KOPT-K1 (cell line): ENCODE data around the gene RYR3.

Experiments used
- H3K27ac ChIP-seq: fragments of 200-600 bp; sonication (generic); 2 replicates; pipeline ENCODE4 v1.5.1; 2016; ENCODE audit warnings: antibody characterized with exemption, mild to moderate bottlenecking, low read depth, low read length; ENCODE audit not compliant: poor library complexity, severe bottlenecking
- H3K36me3 ChIP-seq: fragments of 200-600 bp; sonication (generic); 2 replicates; pipeline ENCODE4 v1.5.1; 2017; ENCODE audit warnings: antibody characterized with exemption, mild to moderate bottlenecking, low read length, moderate library complexity; ENCODE audit not compliant: insufficient read depth
- H3K9me3 ChIP-seq: fragments of 200-600 bp; sonication (generic); 2 replicates; pipeline ENCODE4 v1.5.1; 2017; ENCODE audit warnings: antibody characterized with exemption, low read length, mild to moderate bottlenecking; ENCODE audit not compliant: insufficient read depth, poor library complexity, severe bottlenecking

The RYR3 gene

DNA sequence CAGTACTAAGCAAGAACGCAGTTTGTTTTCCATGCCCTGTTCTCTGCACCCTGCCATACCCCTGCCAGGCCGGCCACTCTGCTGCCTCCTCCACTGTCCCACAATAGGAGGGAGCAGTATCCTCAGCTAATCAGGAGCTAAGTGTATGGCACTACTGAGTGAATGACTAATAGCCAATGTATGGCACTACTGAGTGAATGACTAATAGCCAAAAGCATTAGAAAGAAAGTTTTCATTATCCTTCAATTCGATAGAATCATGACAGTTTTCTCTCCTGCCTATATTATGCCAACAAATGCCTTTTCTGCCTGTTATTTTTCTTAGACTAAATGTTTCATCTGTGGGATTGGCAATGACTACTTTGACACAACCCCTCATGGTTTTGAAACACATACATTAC lies 550.0 kb downstream of the RYR3 start:
- Histone ChIP-seq H3K27ac (no peak overlapping the region), H3K36me3 (no peaks in the 10 kb centered on the region), H3K9me3 (no peaks in the 10 kb centered on the region)

GRCh38 chr15:33864360-33865075 lies 553.8 kb downstream of the RYR3 start:
- no peak overlapping the region for H3K27ac ChIP-seq
- H3K36me3 ChIP-seq: no peaks in the 10 kb centered on the region
- H3K9me3 ChIP-seq: no peaks in the 10 kb centered on the region

DNA sequence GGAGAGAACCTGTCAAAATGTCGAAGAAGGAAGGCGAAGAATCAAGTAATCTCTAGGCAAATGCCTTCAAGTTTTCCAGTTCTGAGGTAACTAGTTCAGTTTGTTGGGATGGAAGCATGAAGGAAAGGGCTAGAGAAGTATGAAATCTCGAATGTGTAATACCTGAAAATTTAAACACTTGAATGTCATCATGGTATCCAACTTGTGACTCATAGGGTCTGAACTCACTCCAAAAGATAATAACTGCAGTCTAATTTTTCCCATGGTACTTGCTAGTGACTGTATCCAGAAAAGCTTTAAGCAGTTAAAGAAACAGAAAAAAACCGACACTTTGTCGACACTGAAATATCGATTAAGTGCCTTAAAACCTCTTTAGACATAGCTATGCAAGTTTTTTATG lies 554.6 kb downstream of the RYR3 start:
- H3K27ac ChIP-seq: no peak overlapping the region

GRCh38 chr15:33866101-33866737 lies 555.5 kb downstream of the RYR3 start:
- Histone ChIP-seq H3K9me3 (no peaks in the 10 kb centered on the region), H3K27ac (no peak overlapping the region), H3K36me3 (no peaks in the 10 kb centered on the region)

More for the DNA sequence above, 554.6 kb downstream of the RYR3 start:
- H3K9me3 ChIP-seq: no peaks in the 10 kb centered on the region
- no peaks in the 10 kb centered on the region for H3K36me3 ChIP-seq

DNA sequence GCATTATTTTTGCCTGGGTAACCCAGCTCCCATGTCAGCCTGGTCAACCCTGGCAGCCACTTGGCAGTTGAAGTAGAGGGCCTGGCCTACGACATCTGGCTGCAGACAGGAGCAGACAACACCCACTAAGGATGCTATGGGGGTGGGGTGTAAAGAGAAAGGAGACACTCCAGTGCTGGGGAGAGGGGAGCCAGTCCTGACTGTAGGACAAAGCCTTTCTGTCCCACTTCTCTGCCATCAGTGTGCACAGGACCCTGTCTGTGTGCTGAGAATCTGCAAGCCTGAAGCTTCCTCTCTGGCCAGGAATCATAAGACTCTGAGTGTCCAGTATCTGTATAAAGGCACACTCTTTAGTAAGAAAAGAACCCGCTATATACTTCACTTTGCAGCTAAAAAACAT lies 561.2 kb downstream of the RYR3 start:
- Histone ChIP-seq H3K9me3 (no peaks in the 10 kb centered on the region), H3K36me3 (no peaks in the 10 kb centered on the region), H3K27ac (no peak overlapping the region)

GRCh38 chr15:33872416-33873106 lies 561.8 kb downstream of the RYR3 start:
- Histone ChIP-seq H3K36me3 (no peaks in the 10 kb centered on the region), H3K27ac (no peak overlapping the region)

DNA sequence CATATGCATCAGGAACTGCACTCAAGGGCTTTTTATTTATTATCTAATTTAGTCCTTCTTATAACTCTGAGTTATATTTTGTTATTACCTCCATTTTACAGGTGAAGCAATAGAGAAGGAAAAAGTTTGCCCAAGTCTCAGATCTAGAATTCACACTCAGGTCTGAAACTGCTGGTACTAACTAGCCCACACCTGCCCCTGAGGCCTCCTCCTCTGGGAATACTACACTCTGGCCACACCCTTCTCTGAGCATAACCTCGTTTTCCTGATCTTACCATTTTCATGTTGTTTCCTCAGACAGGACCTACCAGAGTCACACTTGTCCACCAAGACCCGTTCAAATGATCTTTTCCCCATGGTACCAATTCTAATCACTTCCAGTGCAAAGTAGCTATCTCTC lies 563.4 kb downstream of the RYR3 start:
- no peaks in the 10 kb centered on the region for H3K9me3 ChIP-seq
- no peak overlapping the region for H3K27ac ChIP-seq
- H3K36me3 ChIP-seq: no peaks in the 10 kb centered on the region

More at GRCh38 chr15:33872416-33873106, 561.8 kb downstream of the RYR3 start:
- no peaks in the 10 kb centered on the region for H3K9me3 ChIP-seq

DNA sequence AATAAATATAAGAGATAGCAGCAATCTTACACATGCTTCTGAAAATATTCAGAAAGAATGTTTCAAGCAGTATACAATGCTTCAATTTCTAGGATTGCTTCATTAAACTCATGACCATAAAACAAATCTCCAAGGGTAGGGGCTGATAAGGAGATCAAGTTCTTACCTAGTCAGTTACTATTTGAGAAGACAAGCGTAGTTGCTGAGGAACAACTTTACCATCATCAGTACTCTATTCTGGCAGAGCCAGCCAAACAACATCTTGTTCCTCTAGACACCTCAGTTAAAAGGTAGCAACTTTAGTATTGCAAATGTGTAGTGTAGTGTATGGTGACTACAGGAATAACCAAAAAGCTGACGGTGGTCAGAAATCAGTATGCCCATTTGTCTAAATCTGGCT lies 572.2 kb downstream of the RYR3 start:
- no peak overlapping the region for H3K27ac ChIP-seq
- no peaks in the 10 kb centered on the region for H3K9me3 ChIP-seq
- H3K36me3 ChIP-seq: no peaks in the 10 kb centered on the region

GRCh38 chr15:33888176-33888575 lies 577.4 kb downstream of the RYR3 start:
- H3K27ac ChIP-seq: no peak overlapping the region
- no peaks in the 10 kb centered on the region for H3K36me3 ChIP-seq

DNA sequence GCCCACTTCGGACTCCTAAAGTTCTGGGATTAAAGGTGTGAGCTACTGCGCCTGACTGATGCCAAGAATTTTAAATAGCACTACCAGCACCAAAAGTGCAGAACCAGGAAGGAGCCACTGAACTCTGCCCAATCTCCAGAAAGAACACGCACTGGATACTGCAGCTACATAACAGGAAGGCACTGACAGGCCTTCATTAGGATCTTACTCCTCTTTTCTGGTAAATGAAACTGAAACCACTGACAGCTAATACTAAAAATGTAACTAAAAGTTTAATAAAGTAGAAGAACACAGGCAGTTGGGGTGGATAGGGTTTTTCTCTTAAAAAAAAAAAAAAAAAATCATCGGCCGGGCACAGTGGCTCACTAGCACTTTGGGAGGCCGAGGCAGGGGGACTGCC lies 583.4 kb downstream of the RYR3 start:
- Histone ChIP-seq H3K9me3 (no peaks in the 10 kb centered on the region), H3K36me3 (no peaks in the 10 kb centered on the region), H3K27ac (no peak overlapping the region)

More at GRCh38 chr15:33888176-33888575, 577.4 kb downstream of the RYR3 start:
- no peaks in the 10 kb centered on the region for H3K9me3 ChIP-seq

DNA sequence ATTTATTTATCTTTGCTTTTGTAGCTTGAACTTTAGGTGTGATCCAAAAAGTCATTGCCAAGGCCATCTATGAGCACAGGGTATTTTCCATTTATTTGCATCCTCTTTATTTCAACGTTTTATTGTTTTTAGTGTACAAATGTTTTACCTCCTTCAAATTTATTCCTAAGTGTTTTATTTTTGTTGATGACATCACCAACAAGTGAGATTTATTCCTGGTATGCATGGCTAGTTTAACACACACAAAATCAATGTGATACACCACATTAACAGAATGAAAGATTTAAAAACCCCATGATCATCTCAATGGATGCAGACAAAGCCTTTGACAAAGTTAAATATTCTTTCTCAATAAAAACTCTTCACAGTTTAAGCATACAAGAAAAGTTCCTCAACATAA lies 591.3 kb downstream of the RYR3 start:
- Histone ChIP-seq H3K27ac (no peak overlapping the region), H3K36me3 (no peaks in the 10 kb centered on the region), H3K9me3 (no peaks in the 10 kb centered on the region)

DNA sequence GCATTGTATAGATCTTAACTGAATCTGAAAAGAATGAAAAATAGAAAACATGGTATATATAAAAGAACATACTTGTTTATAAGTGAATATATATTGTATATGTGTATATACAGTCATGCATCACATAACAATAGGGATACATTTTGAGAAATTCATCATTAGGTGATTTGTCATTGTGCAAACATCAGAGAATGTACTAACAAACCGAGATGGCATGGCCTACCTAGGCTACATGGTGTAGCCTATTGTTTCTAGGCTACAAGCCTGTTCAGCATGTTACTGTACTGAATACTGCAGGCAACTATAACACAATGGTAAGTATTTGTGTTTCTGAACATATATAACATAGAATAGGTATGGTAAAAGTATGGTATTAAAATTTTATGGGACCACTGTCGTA lies 592.9 kb downstream of the RYR3 start:
- H3K9me3 ChIP-seq: no peaks in the 10 kb centered on the region
- no peaks in the 10 kb centered on the region for H3K36me3 ChIP-seq
- no peak overlapping the region for H3K27ac ChIP-seq

DNA sequence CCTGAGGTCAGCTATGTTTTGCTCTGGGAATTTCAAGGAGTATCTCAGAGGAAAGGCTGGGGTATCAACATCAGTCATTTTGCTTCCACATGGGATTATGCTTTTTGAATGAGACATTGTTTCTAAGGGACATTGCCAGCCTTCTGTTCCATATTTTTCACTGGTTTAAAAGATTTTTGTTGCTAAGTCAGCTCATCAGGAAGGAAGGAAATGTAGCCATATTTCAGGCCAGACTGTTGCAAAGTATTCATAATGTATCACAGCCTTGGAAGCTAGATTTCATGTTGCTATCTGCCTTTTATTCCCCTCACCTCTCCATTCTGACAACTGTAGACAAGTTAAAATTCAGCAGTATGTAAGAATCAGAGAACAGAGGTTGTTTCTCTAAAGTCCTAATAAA lies 596.6 kb downstream of the RYR3 start:
- Histone ChIP-seq H3K9me3 (no peaks in the 10 kb centered on the region), H3K36me3 (no peaks in the 10 kb centered on the region), H3K27ac (no peak overlapping the region)

GRCh38 chr15:33908406-33908805 lies 597.6 kb downstream of the RYR3 start:
- H3K27ac ChIP-seq: no peak overlapping the region
- no peaks in the 10 kb centered on the region for H3K9me3 ChIP-seq
- no peaks in the 10 kb centered on the region for H3K36me3 ChIP-seq

- H3K36me3 ChIP-seq: no peaks in the 10 kb centered on the region
- H3K9me3 ChIP-seq: no peaks in the 10 kb centered on the region
- H3K27ac ChIP-seq: no peak overlapping the region
Measured at GRCh38 chr15:33910741-33911140, 600.0 kb downstream of the RYR3 start.
